ENCODE measurements around the gene TRPV4. TPM values are rescaled to one million over a fixed set of nuclear protein-coding genes. Genes with fewer than 3 reads are reported as not detected.

TRPV4 gene
- total and polyA plus RNA-seq, 4 experiments from 2014 or later = 0.17 TPM; not detected in 3

Small RNA genes lying within 50 kb of the gene (microRNA-seq; reads per million reads assigned to microRNA genes)
- not detected for gene MIR4497 (ENCODE audit: borderline microRNAs expressed, borderline number of aligned reads, borderline replicate concordance)

Other genes with a start within 250 kb of the TRPV4 start
- under 1 TPM; 0.55 to 0.69 TPM for gene FAM222A, start 119.6 kb downstream of the TRPV4 start, total RNA-seq
- gene FAM222A, start 119.6 kb downstream of the TRPV4 start, polyA plus RNA-seq = under 1 TPM in 1 of 2 donors, not detected in 1; 0.25 TPM
- 10 to 100 TPM; 24.0 TPM for gene GLTP, start 47.1 kb upstream of the TRPV4 start, total RNA-seq
- gene GLTP, start 47.1 kb upstream of the TRPV4 start, polyA plus RNA-seq = 10 to 100 TPM; 23.6 to 48.1 TPM
- 10 to 100 TPM; 41.4 to 45.0 TPM for gene TCHP, start 66.9 kb upstream of the TRPV4 start, total RNA-seq
- gene TCHP, start 66.9 kb upstream of the TRPV4 start, polyA plus RNA-seq = 10 to 100 TPM in 1 of 2 donors, 1 to 10 TPM in 1; 3.0 to 15.7 TPM
- 100 to 1,000 TPM; 133 to 149 TPM for gene GIT2, start 163.0 kb upstream of the TRPV4 start, total RNA-seq
- 100 to 1,000 TPM in 1 of 2 donors, 10 to 100 TPM in 1; 83.1 to 104 TPM for gene GIT2, start 163.0 kb upstream of the TRPV4 start, polyA plus RNA-seq
- 10 to 100 TPM; 99.5 to 99.7 TPM for gene ANKRD13A, start 166.0 kb upstream of the TRPV4 start, total RNA-seq
- gene ANKRD13A, start 166.0 kb upstream of the TRPV4 start, polyA plus RNA-seq = 10 to 100 TPM; 66.6 to 67.0 TPM
- gene C12orf76, start 215.1 kb upstream of the TRPV4 start, total RNA-seq = 10 to 100 TPM; 26.4 to 33.5 TPM
- gene C12orf76, start 215.1 kb upstream of the TRPV4 start, polyA plus RNA-seq = 10 to 100 TPM; 16.4 to 17.5 TPM

Data from CD4-positive, alpha-beta memory T cell (primary cell).